HepG2 (cell line): ENCODE results near the gene KCNQ1OT1. TPM values are rescaled to one million over a fixed set of nuclear protein-coding genes. Genes with fewer than 3 reads are reported as not detected.

Source experiments
- ATAC-seq: fragments of 200-7000 bp; cut with Tn5 transposase; 3 replicates; pipeline ENCODE4 v1.9.1; 2020; ENCODE audit warnings: mild to moderate bottlenecking, moderate library complexity
- BruUV-seq: library from RNA; stranded (reverse); fragments of 400-500 nt; replicated peaks from 2 replicates; lab custom pipeline; 2021; lab: Mats Ljungman, UMichigan
- CTCF ChIA-PET: fragments of 300-600 bp; formaldehyde crosslinking; extraction: SDS; loops from one replicate; lab custom pipeline; 2021; ENCODE audit warnings: low total read pairs, inconsistent platforms, low intra/inter-chr PET ratio; lab: Yijun Ruan, JAX
- POLR2A ChIA-PET: fragments of 350-600 bp; sonication (Branson Sonifier 250); formaldehyde crosslinking; loops from one replicate; lab custom pipeline; 2020; ENCODE audit warnings: antibody characterized with exemption, inconsistent platforms; lab: Yijun Ruan, JAX
- DNase-seq: peaks from one replicate; pipeline ENCODE4 v3.0.0-alpha.2; 2015; ENCODE audit warnings: low spot score
- FAIRE-seq: peaks from 3 replicates; lab custom pipeline; 2011; peaks lifted over from hg19 to GRCh38; lab: Jason Lieb, UNC
- H2AFZ ChIP-seq: one replicate; pipeline ENCODE4 v1.6.1; 2011; ENCODE audit warnings: low read length, inconsistent platforms
- H3K27ac ChIP-seq: fragments of 300-600 bp; 3 replicates; pipeline ENCODE4 v1.8.0; 2011; ENCODE audit warnings: mixed run types, mild to moderate bottlenecking, mixed read lengths, low read length, inconsistent platforms; ENCODE audit not compliant: insufficient read depth; ENCODE audit errors: extremely low read length
- H3K27me3 ChIP-seq, 2 experiments: fragments of 200-600 bp in 1 of 2; 2 replicates in 1 of 2; 3 replicates in 1 of 2; pipeline versions ENCODE4 v1.6.0 to v1.8.0; 2011; ENCODE audit warnings: low read length in 2 of 2, mild to moderate bottlenecking in 2 of 2, moderate library complexity in 2 of 2, inconsistent platforms in 1 of 2; ENCODE audit not compliant: insufficient read depth in 2 of 2, control insufficient read depth in 1 of 2
- H3K36me3 ChIP-seq, 2 experiments: fragments of 200-600 bp in 1 of 2; replicated peaks in 1 of 2; 2 replicates in 1 of 2; 3 replicates in 1 of 2; pipeline versions ENCODE4 v1.5.1 to v1.8.0; 2011; ENCODE audit warnings: low read length in 2 of 2, inconsistent platforms in 1 of 2; ENCODE audit not compliant: insufficient read depth in 2 of 2, control insufficient read depth in 1 of 2
- H3K4me1 ChIP-seq: 2 replicates; pipeline ENCODE4 v1.5.1; 2012; ENCODE audit warnings: low read length, inconsistent platforms; ENCODE audit not compliant: insufficient read depth
- H3K4me2 ChIP-seq: 2 replicates; pipeline ENCODE4 v1.6.0; 2011; ENCODE audit warnings: low read depth, low read length, inconsistent platforms
- H3K4me3 ChIP-seq, 3 experiments: fragments of 200-600 bp in 1 of 3; sonication (generic), shearing (Covaris generic) in 1 of 3; replicated peaks in 1 of 3; 2 replicates each; pipeline ENCODE4 v1.5.1; 2011 to 2016; ENCODE audit warnings: low read length in 3 of 3, inconsistent platforms in 2 of 3, low read depth in 2 of 3, mild to moderate bottlenecking in 2 of 3, control low read depth in 1 of 3, mixed read lengths in 1 of 3; ENCODE audit not compliant: insufficient read depth in 1 of 3
- H3K79me2 ChIP-seq: one replicate; pipeline ENCODE4 v1.6.1; 2011; ENCODE audit warnings: low read length, inconsistent platforms; ENCODE audit not compliant: insufficient read depth
- H3K9ac ChIP-seq: 2 replicates; pipeline ENCODE4 v1.6.0; 2011; ENCODE audit warnings: mild to moderate bottlenecking, low read depth, low read length, inconsistent platforms; ENCODE audit not compliant: insufficient read depth
- H3K9me3 ChIP-seq: 2 replicates; pipeline ENCODE4 v1.5.1; 2012; ENCODE audit warnings: mild to moderate bottlenecking, low read length
- H4K20me1 ChIP-seq: 2 replicates; pipeline ENCODE4 v1.6.0; 2011; ENCODE audit warnings: inconsistent platforms, mild to moderate bottlenecking, low read length, moderate library complexity; ENCODE audit not compliant: insufficient read depth
- CSRNP2 ChIP-seq: sonication (generic); formaldehyde crosslinking; conservative IDR thresholded peaks from 2 replicates; pipeline ENCODE4 v1.8.0; 2022; ENCODE audit warnings: low read depth, missing genetic modification reagents
- GFI1 ChIP-seq: sonication (generic); formaldehyde crosslinking; IDR thresholded peaks from 2 replicates; pipeline ENCODE4 v1.5.0; 2020; ENCODE audit warnings: missing genetic modification reagents, mild to moderate bottlenecking, borderline replicate concordance
- HNRNPH1 ChIP-seq: fragments of 200-400 bp; formaldehyde crosslinking; optimal IDR thresholded peaks from 2 replicates; pipeline ENCODE3; 2017; ENCODE audit warnings: mild to moderate bottlenecking, low read depth, low read length
- KDM4B ChIP-seq: sonication (generic); formaldehyde crosslinking; IDR thresholded peaks from 2 replicates; pipeline ENCODE4 v1.4.0; 2020; ENCODE audit warnings: missing genetic modification reagents
- MXD4 ChIP-seq: IDR thresholded peaks from 2 replicates; pipeline ENCODE4 v1.6.1; 2016; ENCODE audit warnings: mild to moderate bottlenecking, missing biosample characterization, missing genetic modification reagents
- ONECUT2 ChIP-seq: sonication (generic); formaldehyde crosslinking; IDR thresholded peaks from 2 replicates; pipeline ENCODE4 v1.4.0; 2020; ENCODE audit warnings: missing genetic modification reagents
- SP140L ChIP-seq: sonication (generic); formaldehyde crosslinking; IDR thresholded peaks from 2 replicates; pipeline ENCODE4 v1.4.0; 2020; ENCODE audit warnings: missing genetic modification reagents, borderline replicate concordance
- TGIF2 ChIP-seq: IDR thresholded peaks from 2 replicates; pipeline ENCODE4 v1.6.1; 2016; ENCODE audit warnings: control low read depth, missing compliant biosample characterization
- XBP1 ChIP-seq: sonication (generic); formaldehyde crosslinking; IDR thresholded peaks from 2 replicates; pipeline ENCODE4 v1.5.0; 2020; ENCODE audit warnings: missing genetic modification reagents
- ZNF205 ChIP-seq: IDR thresholded peaks from 2 replicates; pipeline ENCODE4 v1.6.1; 2018; ENCODE audit warnings: missing biosample characterization, missing genetic modification reagents
- ZNF343 ChIP-seq: sonication (generic); formaldehyde crosslinking; IDR thresholded peaks from 2 replicates; pipeline ENCODE4 v1.4.0; 2020; ENCODE audit warnings: mild to moderate bottlenecking, missing genetic modification reagents
- ZNF451 ChIP-seq: sonication (generic); formaldehyde crosslinking; IDR thresholded peaks from 2 replicates; pipeline ENCODE4 v1.5.0; 2020; ENCODE audit warnings: mild to moderate bottlenecking, missing genetic modification reagents
- ZNF558 ChIP-seq: sonication (generic); formaldehyde crosslinking; IDR thresholded peaks from 2 replicates; pipeline ENCODE4 v1.9.0; 2022; ENCODE audit warnings: mild to moderate bottlenecking, missing genetic modification reagents, borderline replicate concordance
- ZSCAN29 ChIP-seq: sonication (generic); formaldehyde crosslinking; conservative IDR thresholded peaks from 2 replicates; pipeline ENCODE4 v1.4.0; 2020; ENCODE audit warnings: mild to moderate bottlenecking, missing genetic modification reagents
- WGBS: methylation state at CpG from one replicate; pipeline ENCODE4 v1.1.6; 2017; ENCODE audit warnings: low lambda C conversion rate; 5-methylcytosine and 5-hydroxymethylcytosine counted together
- in situ Hi-C: cut with HindIII; loops from 2 replicates; pipeline ENCODE4 v1.10.0; 2017; ENCODE audit warnings: low pct_unique_long_range_greater_than_20kb; ENCODE audit not compliant: extremely low pct_ligation_motif_present
- intact Hi-C: fragments of 100-400 bp; cut with micrococcal nuclease; formaldehyde crosslinking; loops from one replicate; pipeline ENCODE4 v1.10.0; 2022; ENCODE audit not compliant: unreplicated experiment
- polyA plus RNA-seq, 8 experiments: library from polyadenylated mRNA; depleted of rRNA in 3 of 8; stranded (reverse) in 7 of 8; unstranded in 1 of 8; fragments of >200 nt; fragmentation: Illumina TruSeq in 4 of 8; extraction: Trizol in 4 of 8; gene quantifications; 2 replicates each; pipeline versions ENCODE4 v1.2.1 to v1.2.3, GENCODE V29; 2011 to 2016; ENCODE audit warnings: low read depth in 4 of 8, missing spikeins in 1 of 8, mixed read lengths in 1 of 8; ENCODE audit not compliant: insufficient read depth in 1 of 8
- total RNA-seq, 5 experiments: library from RNA; depleted of rRNA; stranded (reverse); fragments of >200 nt; fragmentation: Illumina TruSeq; extraction: Trizol; gene quantifications; 2 replicates each; pipeline ENCODE4 v1.2.3, GENCODE V29; 2016; ENCODE audit warnings: low read depth in 1 of 5
- TF ChIP-seq, protein P1 (sequence below): sonication (generic); formaldehyde crosslinking; IDR thresholded peaks from 2 replicates; pipeline ENCODE4 v1.4.0; 2020; ENCODE audit warnings: missing genetic modification reagents, borderline replicate concordance
- TF ChIP-seq, protein P2 (sequence below): sonication (generic); formaldehyde crosslinking; IDR thresholded peaks from 2 replicates; pipeline ENCODE4 v1.5.0; 2020; ENCODE audit warnings: mild to moderate bottlenecking, missing genetic modification reagents

KCNQ1OT1 gene
- total and polyA plus RNA-seq, 2 of the 13 experiments (the other 11 are each of a cell fraction or from before 2014, with no cell fraction given): 1.3 to 18.9 TPM

DNA sequence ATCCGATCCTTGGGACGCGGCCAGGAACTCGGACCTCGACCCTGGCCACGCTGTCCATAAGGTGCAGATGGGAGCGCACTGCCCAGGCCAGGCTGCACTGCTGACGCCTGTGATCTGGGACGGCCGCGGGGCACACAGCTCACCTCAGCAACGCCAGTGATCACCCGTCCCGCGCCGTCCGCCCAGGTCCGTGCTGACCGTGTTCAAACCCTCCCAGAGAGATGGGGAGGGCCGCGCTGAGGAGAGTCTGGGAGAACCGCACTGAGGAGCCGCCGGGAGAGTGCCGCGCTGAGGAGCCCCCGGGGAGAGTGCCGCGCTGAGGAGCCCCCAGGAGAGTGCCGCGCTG is 636 bp downstream of the KCNQ1OT1 start (continued):
- TF ChIP-seq CSRNP2: no peak
- no peak for TF ChIP-seq ZNF558 (CRISPR knock-in tag)
- TF ChIP-seq TGIF2 (CRISPR knock-in tag): peak; percentile 49; the same call in 1 of the 2 replicates

GRCh38 chr11:2698386-2699184 is 1.2 kb downstream of the KCNQ1OT1 start:
- Histone ChIP-seq H3K9ac (peak overlapping the region; percentile 99), H3K4me2 (peak overlapping the region; percentile 78), H3K27ac (peak overlapping the region; percentile 78), H3K9me3 (no peaks in the 10 kb centered on the region), H2AFZ (no peak overlapping the region), H3K4me3 (peak overlapping the region; percentile 95), H3K4me1 (peaks cover 63% of the 10 kb centered on the region), H3K36me3 (peaks cover 2 to 29% of the 10 kb centered on the region in 2 experiments; a peak in 4 of 5 replicates), H3K27me3 (peaks cover 0 to 3% of the 10 kb centered on the region in 2 experiments; a peak in 1 of 5 replicates), H4K20me1 (peaks cover 57% of the 10 kb centered on the region), H3K79me2 (peaks cover 68% of the 10 kb centered on the region)
- no peak for DNase-seq
- under 1% methylated on average over 20 of the region's 20 CpGs for WGBS
- BruUV-seq: no TSS peak
- ChIA-PET POLR2A (interaction anchor here (1.2 to 10.8 kb wide), 8 partner anchors 8 to 135 kb away, joined by 3 to 201 read pairs (median 14); no protein-coding TSS in a partner anchor), CTCF (interaction anchor here (0.9 kb wide), 1 partner anchor 166 kb away, joined by 3 read pairs; no protein-coding TSS in a partner anchor)
- FAIRE-seq: no peak
- intact Hi-C loops: no loop called here
- in situ Hi-C loops: loop anchor here (5.0 to 10.0 kb wide), 2 partner anchors 34 to 274 kb away; no protein-coding TSS in a partner anchor
- ATAC-seq: no peak
- TF ChIP-seq KDM4B (CRISPR knock-in tag) (no peak), ZNF343 (0 out of 2 replicates have a peak, but pooled peaks have one; percentile 60), HNRNPH1 (no peak), ZSCAN29 (CRISPR knock-in tag) (no peak), ONECUT2 (CRISPR knock-in tag) (no peak), GFI1 (no peak), ZNF205 (CRISPR knock-in tag) (no peak), SP140L (no peak), MXD4 (CRISPR knock-in tag) (no peak), XBP1 (CRISPR knock-in tag) (no peak), ZNF451 (CRISPR knock-in tag) (no peak)
- TF ChIP-seq, protein P1, sequence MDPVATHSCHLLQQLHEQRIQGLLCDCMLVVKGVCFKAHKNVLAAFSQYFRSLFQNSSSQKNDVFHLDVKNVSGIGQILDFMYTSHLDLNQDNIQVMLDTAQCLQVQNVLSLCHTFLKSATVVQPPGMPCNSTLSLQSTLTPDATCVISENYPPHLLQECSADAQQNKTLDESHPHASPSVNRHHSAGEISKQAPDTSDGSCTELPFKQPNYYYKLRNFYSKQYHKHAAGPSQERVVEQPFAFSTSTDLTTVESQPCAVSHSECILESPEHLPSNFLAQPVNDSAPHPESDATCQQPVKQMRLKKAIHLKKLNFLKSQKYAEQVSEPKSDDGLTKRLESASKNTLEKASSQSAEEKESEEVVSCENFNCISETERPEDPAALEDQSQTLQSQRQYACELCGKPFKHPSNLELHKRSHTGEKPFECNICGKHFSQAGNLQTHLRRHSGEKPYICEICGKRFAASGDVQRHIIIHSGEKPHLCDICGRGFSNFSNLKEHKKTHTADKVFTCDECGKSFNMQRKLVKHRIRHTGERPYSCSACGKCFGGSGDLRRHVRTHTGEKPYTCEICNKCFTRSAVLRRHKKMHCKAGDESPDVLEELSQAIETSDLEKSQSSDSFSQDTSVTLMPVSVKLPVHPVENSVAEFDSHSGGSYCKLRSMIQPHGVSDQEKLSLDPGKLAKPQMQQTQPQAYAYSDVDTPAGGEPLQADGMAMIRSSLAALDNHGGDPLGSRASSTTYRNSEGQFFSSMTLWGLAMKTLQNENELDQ (CRISPR knock-in tag): no peak
- TF ChIP-seq, protein P2, sequence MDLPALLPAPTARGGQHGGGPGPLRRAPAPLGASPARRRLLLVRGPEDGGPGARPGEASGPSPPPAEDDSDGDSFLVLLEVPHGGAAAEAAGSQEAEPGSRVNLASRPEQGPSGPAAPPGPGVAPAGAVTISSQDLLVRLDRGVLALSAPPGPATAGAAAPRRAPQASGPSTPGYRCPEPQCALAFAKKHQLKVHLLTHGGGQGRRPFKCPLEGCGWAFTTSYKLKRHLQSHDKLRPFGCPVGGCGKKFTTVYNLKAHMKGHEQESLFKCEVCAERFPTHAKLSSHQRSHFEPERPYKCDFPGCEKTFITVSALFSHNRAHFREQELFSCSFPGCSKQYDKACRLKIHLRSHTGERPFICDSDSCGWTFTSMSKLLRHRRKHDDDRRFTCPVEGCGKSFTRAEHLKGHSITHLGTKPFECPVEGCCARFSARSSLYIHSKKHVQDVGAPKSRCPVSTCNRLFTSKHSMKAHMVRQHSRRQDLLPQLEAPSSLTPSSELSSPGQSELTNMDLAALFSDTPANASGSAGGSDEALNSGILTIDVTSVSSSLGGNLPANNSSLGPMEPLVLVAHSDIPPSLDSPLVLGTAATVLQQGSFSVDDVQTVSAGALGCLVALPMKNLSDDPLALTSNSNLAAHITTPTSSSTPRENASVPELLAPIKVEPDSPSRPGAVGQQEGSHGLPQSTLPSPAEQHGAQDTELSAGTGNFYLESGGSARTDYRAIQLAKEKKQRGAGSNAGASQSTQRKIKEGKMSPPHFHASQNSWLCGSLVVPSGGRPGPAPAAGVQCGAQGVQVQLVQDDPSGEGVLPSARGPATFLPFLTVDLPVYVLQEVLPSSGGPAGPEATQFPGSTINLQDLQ (CRISPR knock-in tag): no peak
